ENCODE measurements around the gene IL18BP.

Gene IL18BP

GRCh38 chr11:71998649-71999310 is at the start of gene IL18BP:
Gene IL18BP (plus strand): TSS chr11:71998909. CDS start chr11:71999985, 1,076 bp downstream.
- Histone ChIP-seq H3K36me3 (ENCODE audit: insufficient read depth, low read length) (peaks cover 16% of the 10 kb centered on the region; the same call in 1 of the 2 replicates), H3K9me3 (ENCODE audit: low read depth, low read length) (no peaks in the 10 kb centered on the region), H3K27ac (no peak within 1 kb of the TSS), H3K9ac (ENCODE audit: insufficient read length) (no peak within 1 kb of the TSS), H3K4me3 (no peak within 1 kb of the TSS)
- TF ChIP-seq FOXP2 (optimal IDR thresholded peaks at IDR 0.05; ENCODE audit: control extremely low read depth, extremely low read length, insufficient read depth): no peak
- TF ChIP-seq EZH2 (IDR thresholded peaks at IDR 0.05): no peak
- TF ChIP-seq POLR2AphosphoS5 (IDR thresholded peaks at IDR 0.05; ENCODE audit: borderline replicate concordance, low read depth, low read length): no peak
- DNase-seq (ENCODE audit: low read depth, low spot score): no peak

- Histone ChIP-seq H3K4me3 (no peak overlapping the region), H3K27ac (no peak overlapping the region), H3K36me3 (ENCODE audit: insufficient read depth, low read length) (no peaks in the 10 kb centered on the region), H3K9me3 (ENCODE audit: low read depth, low read length) (no peaks in the 10 kb centered on the region), H3K9ac (ENCODE audit: insufficient read length) (no peak overlapping the region)
- no peak for DNase-seq (ENCODE audit: low read depth, low spot score)
- no peak for TF ChIP-seq EZH2 (IDR thresholded peaks at IDR 0.05)
- TF ChIP-seq POLR2AphosphoS5 (IDR thresholded peaks at IDR 0.05; ENCODE audit: borderline replicate concordance, low read depth, low read length): no peak
- TF ChIP-seq FOXP2 (optimal IDR thresholded peaks at IDR 0.05; ENCODE audit: control extremely low read depth, extremely low read length, insufficient read depth): no peak
These were observed 49.7 kb upstream of the IL18BP start for GRCh38 chr11:71949034-71949433.

GRCh38 chr11:71951741-71952310 is 46.9 kb upstream of the IL18BP start:
- no peak for TF ChIP-seq EZH2 (IDR thresholded peaks at IDR 0.05)
- no peak for TF ChIP-seq FOXP2 (optimal IDR thresholded peaks at IDR 0.05; ENCODE audit: control extremely low read depth, extremely low read length, insufficient read depth)
- TF ChIP-seq POLR2AphosphoS5 (IDR thresholded peaks at IDR 0.05; ENCODE audit: borderline replicate concordance, low read depth, low read length): no peak
- H3K9me3 ChIP-seq (ENCODE audit: low read depth, low read length): no peaks in the 10 kb centered on the region
- no peak overlapping the region for H3K4me3 ChIP-seq
- no peak overlapping the region for H3K9ac ChIP-seq (ENCODE audit: insufficient read length)
- no peak for DNase-seq (ENCODE audit: low read depth, low spot score)
- H3K36me3 ChIP-seq (ENCODE audit: insufficient read depth, low read length): no peaks in the 10 kb centered on the region
- H3K27ac ChIP-seq: no peak overlapping the region

GRCh38 chr11:71955898-71956456 is 42.7 kb upstream of the IL18BP start:
- DNase-seq (ENCODE audit: low read depth, low spot score): no peak
- TF ChIP-seq FOXP2 (optimal IDR thresholded peaks at IDR 0.05; ENCODE audit: control extremely low read depth, extremely low read length, insufficient read depth): no peak
- no peak for TF ChIP-seq POLR2AphosphoS5 (IDR thresholded peaks at IDR 0.05; ENCODE audit: borderline replicate concordance, low read depth, low read length)
- TF ChIP-seq EZH2 (IDR thresholded peaks at IDR 0.05): no peak
- Histone ChIP-seq H3K9ac (ENCODE audit: insufficient read length) (no peak overlapping the region), H3K9me3 (ENCODE audit: low read depth, low read length) (no peaks in the 10 kb centered on the region), H3K36me3 (ENCODE audit: insufficient read depth, low read length) (peaks cover 11% of the 10 kb centered on the region; the same call in 1 of the 2 replicates), H3K4me3 (no peak overlapping the region), H3K27ac (no peak overlapping the region)

GRCh38 chr11:71962428-71963038 is 36.2 kb upstream of the IL18BP start:
- H3K27ac ChIP-seq: peak overlapping the region; percentile 75; the same call in 1 of the 2 replicates
- peaks cover 32% of the 10 kb centered on the region for H3K36me3 ChIP-seq (ENCODE audit: insufficient read depth, low read length)
- no peak overlapping the region for H3K9ac ChIP-seq (ENCODE audit: insufficient read length)
- no peak overlapping the region for H3K4me3 ChIP-seq
- DNase-seq (ENCODE audit: low read depth, low spot score): no peak
- no peaks in the 10 kb centered on the region for H3K9me3 ChIP-seq (ENCODE audit: low read depth, low read length)
- no peak for TF ChIP-seq FOXP2 (optimal IDR thresholded peaks at IDR 0.05; ENCODE audit: control extremely low read depth, extremely low read length, insufficient read depth)
- TF ChIP-seq POLR2AphosphoS5 (IDR thresholded peaks at IDR 0.05; ENCODE audit: borderline replicate concordance, low read depth, low read length): no peak
- TF ChIP-seq EZH2 (IDR thresholded peaks at IDR 0.05): no peak

GRCh38 chr11:71963468-71963867 is 35.2 kb upstream of the IL18BP start:
- Histone ChIP-seq H3K9ac (ENCODE audit: insufficient read length) (no peak overlapping the region), H3K36me3 (ENCODE audit: insufficient read depth, low read length) (peaks cover 37% of the 10 kb centered on the region), H3K27ac (no peak overlapping the region), H3K4me3 (no peak overlapping the region), H3K9me3 (ENCODE audit: low read depth, low read length) (no peaks in the 10 kb centered on the region)
- TF ChIP-seq EZH2 (IDR thresholded peaks at IDR 0.05): no peak
- TF ChIP-seq FOXP2 (optimal IDR thresholded peaks at IDR 0.05; ENCODE audit: control extremely low read depth, extremely low read length, insufficient read depth): no peak
- TF ChIP-seq POLR2AphosphoS5 (IDR thresholded peaks at IDR 0.05; ENCODE audit: borderline replicate concordance, low read depth, low read length): no peak
- DNase-seq (ENCODE audit: low read depth, low spot score): no peak

GRCh38 chr11:71964641-71965040 is 34.1 kb upstream of the IL18BP start:
- Histone ChIP-seq H3K27ac (no peak overlapping the region), H3K36me3 (ENCODE audit: insufficient read depth, low read length) (peaks cover 41% of the 10 kb centered on the region)
- TF ChIP-seq POLR2AphosphoS5 (IDR thresholded peaks at IDR 0.05; ENCODE audit: borderline replicate concordance, low read depth, low read length): no peak
- TF ChIP-seq FOXP2 (optimal IDR thresholded peaks at IDR 0.05; ENCODE audit: control extremely low read depth, extremely low read length, insufficient read depth): no peak
- no peak for TF ChIP-seq EZH2 (IDR thresholded peaks at IDR 0.05)

GRCh38 chr11:71971680-71972079 is 27.0 kb upstream of the IL18BP start:
- Histone ChIP-seq H3K4me3 (no peak overlapping the region), H3K36me3 (ENCODE audit: insufficient read depth, low read length) (peaks cover 28% of the 10 kb centered on the region), H3K9ac (ENCODE audit: insufficient read length) (no peak overlapping the region), H3K9me3 (ENCODE audit: low read depth, low read length) (no peaks in the 10 kb centered on the region), H3K27ac (no peak overlapping the region)
- DNase-seq (ENCODE audit: low read depth, low spot score): no peak
- no peak for TF ChIP-seq EZH2 (IDR thresholded peaks at IDR 0.05)
- no peak for TF ChIP-seq POLR2AphosphoS5 (IDR thresholded peaks at IDR 0.05; ENCODE audit: borderline replicate concordance, low read depth, low read length)
- TF ChIP-seq FOXP2 (optimal IDR thresholded peaks at IDR 0.05; ENCODE audit: control extremely low read depth, extremely low read length, insufficient read depth): no peak

More at GRCh38 chr11:71964641-71965040, 34.1 kb upstream of the IL18BP start:
- H3K4me3 ChIP-seq: no peak overlapping the region
- no peak for DNase-seq (ENCODE audit: low read depth, low spot score)
- H3K9ac ChIP-seq (ENCODE audit: insufficient read length): no peak overlapping the region
- no peaks in the 10 kb centered on the region for H3K9me3 ChIP-seq (ENCODE audit: low read depth, low read length)

Measured in SK-N-MC (cell line).